ENCODE measurements around the gene DLX4.

DNA sequence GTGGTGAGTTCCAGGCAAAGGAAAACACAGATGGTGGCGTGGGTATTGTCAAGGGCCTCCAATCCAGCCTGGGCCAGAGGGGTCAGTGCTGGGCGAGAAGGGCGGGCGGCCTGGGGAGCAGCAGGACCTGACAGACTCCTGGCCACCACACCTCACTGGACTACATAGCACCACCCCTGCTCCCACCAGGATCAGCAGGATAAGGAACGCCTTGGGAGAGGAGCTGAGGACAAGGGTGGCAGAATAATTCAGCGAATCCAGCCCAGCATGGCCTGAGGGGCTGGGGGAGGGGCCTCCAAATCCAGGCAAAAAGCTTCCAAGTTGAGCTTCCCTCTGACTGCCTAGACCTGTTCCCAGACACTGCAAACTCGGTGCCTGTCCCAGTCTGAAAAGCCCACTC, 6.5 kb downstream of the DLX4 start:
- TF ChIP-seq, protein P1, sequence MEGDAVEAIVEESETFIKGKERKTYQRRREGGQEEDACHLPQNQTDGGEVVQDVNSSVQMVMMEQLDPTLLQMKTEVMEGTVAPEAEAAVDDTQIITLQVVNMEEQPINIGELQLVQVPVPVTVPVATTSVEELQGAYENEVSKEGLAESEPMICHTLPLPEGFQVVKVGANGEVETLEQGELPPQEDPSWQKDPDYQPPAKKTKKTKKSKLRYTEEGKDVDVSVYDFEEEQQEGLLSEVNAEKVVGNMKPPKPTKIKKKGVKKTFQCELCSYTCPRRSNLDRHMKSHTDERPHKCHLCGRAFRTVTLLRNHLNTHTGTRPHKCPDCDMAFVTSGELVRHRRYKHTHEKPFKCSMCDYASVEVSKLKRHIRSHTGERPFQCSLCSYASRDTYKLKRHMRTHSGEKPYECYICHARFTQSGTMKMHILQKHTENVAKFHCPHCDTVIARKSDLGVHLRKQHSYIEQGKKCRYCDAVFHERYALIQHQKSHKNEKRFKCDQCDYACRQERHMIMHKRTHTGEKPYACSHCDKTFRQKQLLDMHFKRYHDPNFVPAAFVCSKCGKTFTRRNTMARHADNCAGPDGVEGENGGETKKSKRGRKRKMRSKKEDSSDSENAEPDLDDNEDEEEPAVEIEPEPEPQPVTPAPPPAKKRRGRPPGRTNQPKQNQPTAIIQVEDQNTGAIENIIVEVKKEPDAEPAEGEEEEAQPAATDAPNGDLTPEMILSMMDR (IDR thresholded peaks at IDR 0.05) = no peak
- TF ChIP-seq POLR2A (IDR thresholded peaks at IDR 0.05) (no peak), POLR2AphosphoS5 (IDR thresholded peaks at IDR 0.05; ENCODE audit: insufficient read depth in 1 of 2, low read depth in 1 of 2) (no peak)

Measured in vagina (tissue), 2 donors.